Muscle layer of duodenum (tissue), 2 donors: ENCODE measurements around the gene ZDHHC11B.
"Not testable (repeated sequence)": the region's sequence is repeated elsewhere in the genome, so short reads cannot be mapped to it uniquely, and the experiment has no call there.

Experiments used
- H3K27ac ChIP-seq: one replicate; pipeline ENCODE4 v1.7.0; 2013; ENCODE audit warnings: mild to moderate bottlenecking, low read length
- H3K27me3 ChIP-seq: one replicate; pipeline ENCODE4 v1.7.0; 2013; ENCODE audit warnings: low read depth, mild to moderate bottlenecking, control low read depth, low read length
- H3K36me3 ChIP-seq, 2 donors: one replicate each; pipeline ENCODE4 v1.7.0; 2013; ENCODE audit warnings: low read length in 2 of 2, control low read depth in 1 of 2, mild to moderate bottlenecking in 1 of 2; ENCODE audit not compliant: insufficient read depth in 2 of 2, control insufficient read depth in 1 of 2
- H3K4me1 ChIP-seq, 2 donors: one replicate each; pipeline ENCODE4 v1.7.0; 2013; ENCODE audit warnings: low read length in 2 of 2, mild to moderate bottlenecking in 2 of 2, control low read depth in 1 of 2, moderate library complexity in 1 of 2; ENCODE audit not compliant: insufficient read depth in 2 of 2, control insufficient read depth in 1 of 2
- H3K4me3 ChIP-seq, 2 donors: one replicate each; pipeline ENCODE4 v1.7.0; 2013; ENCODE audit warnings: low read length in 2 of 2, low read depth in 1 of 2, mild to moderate bottlenecking in 1 of 2
- H3K9me3 ChIP-seq, 2 donors: one replicate each; pipeline ENCODE4 v1.7.0; 2013; ENCODE audit warnings: low read length in 2 of 2, control low read depth in 1 of 2, mild to moderate bottlenecking in 1 of 2; ENCODE audit not compliant: control insufficient read depth in 1 of 2
- donor health status: healthy.

The ZDHHC11B gene

DNA sequence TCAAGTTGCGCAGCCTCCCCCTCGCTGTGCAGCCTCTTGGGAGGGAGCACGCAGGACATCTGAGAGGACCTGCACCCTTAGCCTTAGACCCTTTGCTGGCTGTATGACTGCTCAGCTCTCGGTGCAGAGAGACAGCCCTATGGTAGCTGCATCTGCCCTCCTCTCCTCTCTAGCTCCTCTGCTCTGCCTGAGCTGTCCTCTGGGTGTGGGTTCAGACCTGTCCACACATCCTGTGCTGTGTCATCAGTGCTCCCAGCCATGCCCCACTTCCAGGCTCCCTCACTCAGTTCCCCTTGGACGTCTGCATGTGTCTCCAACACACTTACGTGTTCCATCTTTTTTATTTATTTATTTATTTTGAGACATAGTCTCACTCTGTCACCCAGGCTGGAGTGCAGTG lies 60.7 kb downstream of the ZDHHC11B start:
- not testable (repeated sequence) for H3K27me3 ChIP-seq, H3K9me3 ChIP-seq, H3K4me3 ChIP-seq, H3K4me1 ChIP-seq, H3K36me3 ChIP-seq, H3K27ac ChIP-seq

DNA sequence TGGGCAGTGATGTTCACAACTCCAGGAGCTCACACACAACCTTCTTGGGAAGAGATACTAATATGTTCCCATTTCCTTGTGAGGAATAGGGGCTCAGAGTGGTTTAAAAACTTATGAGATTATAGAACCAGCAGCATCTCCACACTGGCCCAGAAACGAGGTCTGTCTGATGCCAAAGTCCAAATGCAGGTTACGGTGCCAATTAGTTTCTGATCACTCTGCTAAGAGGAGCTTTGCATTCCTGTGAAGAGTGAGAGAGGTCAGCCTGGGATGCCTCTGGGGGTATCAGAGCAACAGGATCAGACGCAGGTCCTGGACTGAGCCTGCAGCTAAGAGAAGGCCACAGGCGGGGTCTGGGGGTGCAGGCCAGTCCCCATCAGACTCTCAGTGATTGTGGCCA lies 61.2 kb downstream of the ZDHHC11B start:
- not testable (repeated sequence) for H3K4me1 ChIP-seq, H3K27ac ChIP-seq, H3K9me3 ChIP-seq, H3K4me3 ChIP-seq, H3K27me3 ChIP-seq, H3K36me3 ChIP-seq

DNA sequence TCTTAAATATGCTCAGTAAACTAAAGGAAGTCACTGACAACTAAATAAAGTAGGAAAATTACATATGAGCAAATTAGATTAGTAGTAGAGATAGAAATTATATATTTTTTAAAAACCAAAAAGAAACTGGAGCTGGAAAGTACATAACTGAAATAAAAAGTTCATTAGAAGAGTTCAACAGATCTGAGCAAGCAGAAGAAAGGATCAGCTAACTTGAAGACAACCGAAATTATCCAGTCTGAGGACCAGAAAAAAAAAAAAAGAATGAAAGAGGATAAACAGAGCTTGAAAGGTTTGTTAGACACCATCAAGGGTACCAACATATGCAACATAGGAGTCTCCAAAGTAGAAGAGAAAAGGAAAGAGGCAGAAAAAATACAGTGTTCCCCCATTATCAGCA lies 65.2 kb downstream of the ZDHHC11B start:
- H3K9me3 ChIP-seq, H3K4me3 ChIP-seq, H3K4me1 ChIP-seq, H3K27ac ChIP-seq, H3K36me3 ChIP-seq, H3K27me3 ChIP-seq: not testable (repeated sequence)

DNA sequence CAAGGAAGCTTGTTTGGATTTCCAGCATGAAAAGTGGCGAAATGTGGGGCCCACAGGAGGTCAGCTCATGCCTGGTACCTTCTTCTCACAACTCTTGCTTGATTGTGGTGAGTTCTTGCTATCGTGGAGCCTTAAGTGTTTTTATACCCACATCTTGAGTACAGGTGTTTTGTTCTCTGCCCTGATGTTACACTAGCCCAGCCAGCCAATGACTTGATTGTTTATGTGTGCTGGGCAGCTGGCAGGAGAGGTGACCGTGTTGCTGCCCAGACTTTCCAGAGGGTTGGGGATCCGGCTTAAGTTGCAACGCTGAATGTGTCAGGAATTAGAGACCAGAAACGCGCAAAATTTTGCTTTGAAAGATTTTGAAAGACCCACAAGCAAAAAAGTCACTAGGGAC lies 67.4 kb downstream of the ZDHHC11B start:
- Histone ChIP-seq H3K27me3 (no peaks in the 10 kb centered on the region), H3K36me3 (peaks cover 0 to 5% of the 10 kb centered on the region in 2 donors), H3K4me1 (no peaks in the 10 kb centered on the region), H3K4me3 (no peak overlapping the region), H3K9me3 (peaks cover 0 to 4% of the 10 kb centered on the region in 2 donors), H3K27ac (no peak overlapping the region)

DNA sequence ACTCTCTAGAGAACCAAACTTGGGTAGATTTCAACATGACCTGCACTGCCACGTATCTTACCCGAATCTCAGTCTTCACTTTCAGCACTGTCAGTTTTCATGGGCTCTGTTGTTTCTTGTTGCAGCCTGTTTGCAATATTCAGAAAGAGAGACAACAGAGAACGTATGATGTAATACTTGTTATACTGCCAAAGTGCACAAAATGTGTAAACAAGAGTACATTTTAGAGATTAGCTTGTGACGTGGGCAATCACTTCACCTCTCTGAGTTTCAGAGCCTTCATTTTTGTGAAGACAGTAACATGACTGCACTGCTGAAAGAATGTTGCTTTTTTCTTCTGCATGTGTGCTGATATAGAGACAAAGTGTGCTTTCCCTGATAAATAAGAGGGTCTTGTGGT lies 67.8 kb downstream of the ZDHHC11B start:
- not testable (repeated sequence) for H3K4me3 ChIP-seq, H3K36me3 ChIP-seq, H3K4me1 ChIP-seq, H3K27me3 ChIP-seq, H3K9me3 ChIP-seq, H3K27ac ChIP-seq

DNA sequence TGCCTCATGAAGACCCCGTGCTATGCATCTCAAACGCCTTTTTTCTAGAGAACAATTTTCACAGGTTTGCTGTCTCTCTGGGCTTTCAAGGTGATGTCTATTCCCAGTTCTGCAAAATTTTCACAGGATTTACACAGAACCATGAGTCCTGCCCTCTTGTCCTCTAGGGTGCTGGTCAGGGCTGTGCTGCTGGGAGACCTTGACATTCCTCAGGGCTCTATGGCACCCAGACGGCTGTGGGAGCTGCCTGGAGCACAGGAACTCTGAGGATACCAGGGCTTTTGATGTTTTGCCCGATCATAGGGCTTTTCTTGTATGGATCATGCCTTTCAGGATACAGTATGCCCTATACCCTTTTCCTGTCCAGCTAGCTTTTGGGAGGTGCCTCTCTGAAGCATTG lies 68.9 kb downstream of the ZDHHC11B start:
- H3K4me1 ChIP-seq, H3K36me3 ChIP-seq, H3K27ac ChIP-seq, H3K4me3 ChIP-seq, H3K27me3 ChIP-seq, H3K9me3 ChIP-seq: not testable (repeated sequence)

DNA sequence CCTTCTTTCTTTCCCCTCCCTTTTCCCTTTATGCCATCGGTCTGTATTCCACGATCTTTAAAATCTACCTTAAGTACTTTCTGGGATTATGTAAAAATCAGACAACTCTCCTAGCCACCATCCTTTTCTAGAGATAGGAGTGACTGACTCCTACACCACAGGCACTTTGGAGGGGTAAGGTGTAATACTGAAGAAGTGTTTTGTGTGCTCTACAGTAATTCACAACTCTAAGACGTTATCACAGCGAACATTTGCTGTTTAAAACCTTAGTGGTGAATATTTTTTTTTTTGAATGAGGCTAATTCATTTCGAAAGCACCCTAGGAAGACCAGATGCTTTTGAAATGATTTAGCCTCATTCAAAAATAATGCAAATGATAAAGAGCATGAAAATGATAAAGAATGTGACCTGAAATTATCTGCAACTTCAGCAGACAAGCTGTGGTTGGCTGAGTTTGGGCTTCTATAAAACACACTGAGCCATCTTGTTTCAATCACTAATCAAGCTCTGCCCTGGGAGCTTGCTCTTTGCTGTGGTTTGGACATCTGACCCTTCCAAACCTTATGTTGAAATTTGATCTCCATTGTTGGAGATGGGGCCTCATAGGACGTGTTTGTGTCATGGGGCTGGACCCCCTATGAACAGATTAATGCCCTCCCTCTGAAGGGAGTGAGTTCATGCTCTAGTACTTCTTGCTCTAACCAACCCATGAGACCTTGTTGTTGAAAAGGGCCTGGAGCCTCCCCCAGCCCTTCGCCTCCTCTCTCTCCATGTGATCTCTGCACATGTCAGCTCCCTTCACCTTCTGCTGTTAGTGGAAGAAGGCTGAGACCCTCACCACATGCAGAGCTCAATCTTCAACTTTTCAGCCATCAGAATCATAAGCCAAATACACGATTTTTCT lies 70.1 kb downstream of the ZDHHC11B start:
- H3K27ac ChIP-seq, H3K27me3 ChIP-seq, H3K4me3 ChIP-seq, H3K4me1 ChIP-seq, H3K36me3 ChIP-seq, H3K9me3 ChIP-seq: not testable (repeated sequence)

DNA sequence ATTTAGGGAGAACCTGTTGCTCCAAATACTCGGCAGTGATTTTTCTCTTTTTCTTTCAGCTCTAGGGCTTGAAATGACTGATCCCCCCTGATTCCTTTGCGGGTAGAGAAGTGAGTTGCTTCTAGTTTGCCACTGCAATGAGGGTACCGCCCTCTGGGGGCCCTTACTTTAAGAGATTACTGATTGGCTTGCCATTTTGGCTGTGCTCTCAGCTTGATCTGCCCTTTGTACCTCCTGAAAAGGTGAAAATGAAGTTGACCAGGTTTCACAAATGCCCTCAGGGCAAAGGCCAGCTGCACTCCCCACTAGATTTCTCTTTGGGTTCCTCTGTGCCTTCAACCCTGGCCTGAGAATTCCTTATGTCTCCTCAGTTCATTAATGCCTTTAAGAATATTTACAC lies 70.8 kb downstream of the ZDHHC11B start:
- not testable (repeated sequence) for H3K27me3 ChIP-seq, H3K4me1 ChIP-seq, H3K36me3 ChIP-seq, H3K9me3 ChIP-seq, H3K27ac ChIP-seq, H3K4me3 ChIP-seq

DNA sequence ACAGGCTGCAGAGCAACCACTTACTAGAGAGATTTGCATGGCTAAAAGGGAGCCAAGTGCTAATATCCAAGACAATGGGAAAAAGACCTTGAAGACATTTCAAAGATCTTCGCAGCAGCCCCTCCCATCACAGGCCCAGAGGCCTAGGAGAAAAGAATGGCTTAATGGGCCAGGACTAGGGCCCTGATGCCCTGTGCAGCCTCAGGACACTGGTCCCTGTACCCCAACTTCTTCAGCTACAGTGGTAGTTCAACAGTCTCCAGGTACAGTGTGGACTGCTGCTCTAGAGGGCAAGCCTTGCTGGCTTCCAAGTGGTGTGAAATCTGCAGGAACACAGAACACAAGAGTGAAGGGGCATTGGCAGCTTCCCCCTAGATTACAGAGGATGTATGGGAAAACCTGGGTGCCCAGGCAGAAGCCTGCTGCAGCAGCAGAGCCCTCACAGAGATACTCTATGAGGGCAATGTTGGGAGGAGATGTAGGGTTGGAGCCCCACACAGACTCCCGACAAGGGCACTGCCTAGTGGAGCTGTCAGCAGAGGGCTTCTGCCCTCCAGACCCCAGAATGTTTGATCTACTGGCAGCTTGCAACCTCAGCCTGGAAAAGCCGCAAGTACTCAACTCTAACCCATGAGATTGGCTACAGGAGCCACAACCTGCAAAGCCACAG lies 75.5 kb downstream of the ZDHHC11B start:
- not testable (repeated sequence) for H3K27ac ChIP-seq, H3K9me3 ChIP-seq

DNA sequence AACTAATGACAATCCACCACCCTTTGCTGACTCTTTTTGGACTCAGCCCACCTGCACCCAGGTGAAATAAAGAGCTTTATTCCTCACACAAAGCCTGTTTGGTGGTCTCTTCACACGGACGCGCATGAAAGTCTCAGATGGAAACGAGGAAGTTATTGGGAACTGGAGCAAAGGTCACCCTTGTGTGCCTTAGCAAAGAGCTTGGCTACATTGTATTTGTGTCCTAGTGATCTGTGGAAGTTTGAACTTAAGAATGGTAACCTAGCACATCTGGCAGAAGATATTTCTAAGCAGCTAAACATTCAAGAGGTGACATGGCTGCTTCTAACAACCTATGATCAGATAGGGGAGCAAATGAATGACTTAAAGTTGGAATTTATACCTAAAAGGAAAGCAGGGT lies 76.2 kb downstream of the ZDHHC11B start:
- not testable (repeated sequence) for H3K9me3 ChIP-seq, H3K4me3 ChIP-seq, H3K36me3 ChIP-seq, H3K4me1 ChIP-seq, H3K27me3 ChIP-seq, H3K27ac ChIP-seq

More for the DNA sequence above, 75.5 kb downstream of the ZDHHC11B start:
- H3K36me3 ChIP-seq, H3K4me3 ChIP-seq, H3K27me3 ChIP-seq, H3K4me1 ChIP-seq: not testable (repeated sequence)

DNA sequence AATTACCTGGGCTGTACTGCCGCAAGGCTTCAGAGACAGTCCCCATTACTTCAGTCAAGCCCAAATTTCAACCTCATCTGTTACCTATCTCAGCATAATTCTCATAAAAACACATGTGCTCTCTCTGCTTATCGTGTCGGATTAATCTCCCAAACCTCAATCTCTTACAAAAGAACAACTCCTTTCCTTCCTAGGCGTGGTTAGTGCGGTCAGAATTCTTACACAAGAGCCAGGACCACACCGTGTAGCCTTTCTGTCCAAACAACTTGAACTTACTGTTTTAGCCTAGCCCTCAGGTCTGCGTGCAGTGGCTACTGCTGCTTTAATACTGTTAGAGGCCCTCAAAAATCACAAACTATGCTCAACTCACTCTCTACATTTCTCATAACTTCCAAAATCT lies 78.4 kb downstream of the ZDHHC11B start:
- not testable (repeated sequence) for H3K4me3 ChIP-seq, H3K4me1 ChIP-seq, H3K27ac ChIP-seq, H3K36me3 ChIP-seq, H3K27me3 ChIP-seq, H3K9me3 ChIP-seq
